Daoy (cell line): ENCODE measurements around the gene TUBGCP4. TPM values are rescaled to one million over a fixed set of nuclear protein-coding genes. Genes with fewer than 3 reads are reported as not detected.

Source experiments
- total RNA-seq: library from RNA; depleted of rRNA; stranded (reverse); fragments of >200 nt; shearing (Covaris generic); gene quantifications from 2 replicates; pipeline ENCODE4 v1.2.3, GENCODE V29; 2014; rRNA removed

Gene TUBGCP4
- total RNA-seq, 1 experiment from 2014 or later: 13.2 TPM

Other genes with a start within 250 kb of the TUBGCP4 start
- gene TMEM62, start 237.5 kb upstream of the TUBGCP4 start, total RNA-seq: 10.1 and 18.6 TPM in 2 replicates
- 38.5 and 59.3 TPM in 2 replicates for gene CCNDBP1, start 185.7 kb upstream of the TUBGCP4 start, total RNA-seq
- gene EPB42, start 150.1 kb upstream of the TUBGCP4 start, total RNA-seq: not detected in 2 replicates
- gene TGM5, start 104.2 kb upstream of the TUBGCP4 start, total RNA-seq: 0.51 TPM in 1 of 2 replicates, not detected in the other
- gene TGM7, start 68.8 kb upstream of the TUBGCP4 start, total RNA-seq: not detected in 2 replicates
- 7.2 and 11.8 TPM in 2 replicates for gene LCMT2, start 40.5 kb upstream of the TUBGCP4 start, total RNA-seq
- 20.1 and 25.3 TPM in 2 replicates for gene ZSCAN29, start 58 bp upstream of the TUBGCP4 start, total RNA-seq
- gene TP53BP1, start 122.1 kb downstream of the TUBGCP4 start, total RNA-seq: 30.6 TPM in 2 replicates
- 2.7 and 3.2 TPM in 2 replicates for gene MAP1A, start 146.5 kb downstream of the TUBGCP4 start, total RNA-seq
- 6.5 and 10.6 TPM in 2 replicates for gene PPIP5K1, start 219.1 kb downstream of the TUBGCP4 start, total RNA-seq
- gene CKMT1B, start 222.9 kb downstream of the TUBGCP4 start, total RNA-seq: 3.4 and 6.5 TPM in 2 replicates
- gene STRC, start 247.7 kb downstream of the TUBGCP4 start, total RNA-seq: not detected in 2 replicates